CD4-positive, alpha-beta T cell treated with Interleukin-15 for 1 hour (primary cell): ENCODE results near the gene MPV17L2.
A peak's percentile ranks its signal among the peaks of the same experiment; 100 is the strongest.
"Not testable (repeated sequence)": the region's sequence is repeated elsewhere in the genome, so short reads cannot be mapped to it uniquely, and the experiment has no call there.

ENCODE experiments used
- DNase-seq: peaks from one replicate; pipeline ENCODE4 v3.0.0-alpha.2; 2020

MPV17L2 gene

GRCh38 chr19:18192673-18193387, at the start of gene MPV17L2:
Gene MPV17L2 (plus strand): TSS chr19:18193218. CDS start chr19:18193282, 64 bp downstream.
- DNase-seq, result peak; percentile 100

- no peak for DNase-seq
These were observed 49.1 kb upstream of the MPV17L2 start for GRCh38 chr19:18143902-18144301.

DNA sequence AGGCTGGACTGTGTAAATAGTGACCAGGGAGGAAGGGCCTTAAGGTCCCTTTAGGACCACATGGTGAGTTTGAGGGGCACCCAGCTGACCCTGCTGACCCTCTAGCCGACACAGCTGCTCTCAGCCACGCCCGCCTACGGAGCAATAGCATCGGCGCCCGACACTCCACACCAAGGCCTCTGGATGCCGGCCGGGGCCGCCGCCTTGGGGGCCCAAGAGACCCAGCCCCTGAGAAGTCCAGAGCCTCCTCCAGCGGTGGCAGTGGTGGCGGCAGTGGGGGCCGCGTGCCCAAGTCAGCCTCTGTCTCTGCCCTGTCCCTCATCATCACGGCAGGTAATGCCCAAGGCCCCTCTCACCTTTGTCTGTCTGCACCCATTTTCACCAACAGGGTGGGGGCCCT, 48.7 kb upstream of the MPV17L2 start:
- DNase-seq, result no peak

DNA sequence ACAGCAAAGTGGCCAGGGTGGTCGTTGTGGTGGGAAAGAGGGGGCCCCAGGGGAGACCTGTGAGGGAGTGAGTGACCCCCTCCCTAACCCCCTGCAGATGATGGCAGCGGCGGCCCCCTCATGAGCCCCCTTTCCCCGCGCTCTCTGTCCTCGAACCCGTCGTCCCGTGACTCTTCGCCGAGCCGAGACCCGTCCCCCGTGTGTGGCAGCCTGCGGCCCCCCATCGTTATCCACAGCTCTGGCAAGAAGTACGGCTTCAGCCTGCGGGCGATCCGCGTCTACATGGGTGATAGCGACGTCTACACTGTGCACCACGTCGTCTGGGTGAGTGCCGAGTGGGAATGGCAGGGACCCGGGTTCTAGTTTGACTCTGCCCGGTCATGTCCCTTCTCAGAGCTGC, 48.1 kb upstream of the MPV17L2 start:
- no peak for DNase-seq

DNA sequence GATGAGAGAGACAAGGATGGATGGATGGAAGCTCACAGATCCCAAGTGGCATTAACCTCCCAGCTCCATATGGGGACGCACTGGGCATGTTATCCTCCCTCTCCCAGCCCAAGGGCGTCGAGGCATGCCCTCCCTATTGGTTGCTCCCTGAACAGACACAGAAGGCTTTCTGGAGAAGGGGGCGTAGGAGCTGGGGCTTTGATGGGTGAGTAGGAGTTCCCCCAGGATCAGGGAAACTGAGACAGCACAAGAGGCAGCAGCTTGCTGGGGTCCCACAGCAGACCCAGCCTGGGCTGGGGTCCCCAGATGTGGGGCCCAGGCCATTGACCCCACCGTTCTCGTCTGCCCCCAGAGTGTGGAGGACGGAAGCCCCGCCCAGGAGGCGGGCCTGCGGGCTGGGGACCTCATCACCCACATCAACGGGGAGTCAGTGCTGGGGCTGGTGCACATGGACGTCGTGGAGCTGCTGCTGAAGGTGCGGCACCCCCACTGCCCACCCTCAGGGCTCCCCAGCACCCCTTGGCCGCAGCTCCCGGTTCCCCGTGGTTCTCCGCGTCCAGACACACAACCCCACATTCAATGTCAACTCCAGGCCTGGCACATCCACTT, 47.5 kb upstream of the MPV17L2 start:
- DNase-seq, result no peak

- DNase-seq, result no peak
These were observed 45.6 kb upstream of the MPV17L2 start for GRCh38 chr19:18147396-18147795.

DNA sequence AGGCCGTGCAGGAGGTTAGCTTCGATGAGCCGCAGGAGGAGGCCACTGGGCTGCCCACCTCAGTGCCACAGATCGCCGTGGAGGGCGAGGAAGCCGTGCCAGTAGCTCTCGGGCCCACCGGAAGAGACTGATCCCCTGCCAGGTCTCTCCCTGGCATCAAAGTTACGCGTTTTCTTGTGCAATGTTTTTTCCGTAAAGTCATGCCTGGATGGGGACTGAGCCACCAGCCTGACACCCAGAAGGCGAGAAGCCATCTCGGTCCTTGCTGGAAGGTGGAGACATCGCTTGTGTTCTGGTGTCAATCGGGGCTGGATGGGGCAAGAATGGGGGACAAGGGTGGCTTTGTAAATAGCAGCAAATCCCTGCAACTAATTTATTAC, 43.4 kb upstream of the MPV17L2 start:
- DNase-seq, result no peak

- DNase-seq, result no peak
These were observed 42.0 kb upstream of the MPV17L2 start for GRCh38 chr19:18150776-18151624.

DNA sequence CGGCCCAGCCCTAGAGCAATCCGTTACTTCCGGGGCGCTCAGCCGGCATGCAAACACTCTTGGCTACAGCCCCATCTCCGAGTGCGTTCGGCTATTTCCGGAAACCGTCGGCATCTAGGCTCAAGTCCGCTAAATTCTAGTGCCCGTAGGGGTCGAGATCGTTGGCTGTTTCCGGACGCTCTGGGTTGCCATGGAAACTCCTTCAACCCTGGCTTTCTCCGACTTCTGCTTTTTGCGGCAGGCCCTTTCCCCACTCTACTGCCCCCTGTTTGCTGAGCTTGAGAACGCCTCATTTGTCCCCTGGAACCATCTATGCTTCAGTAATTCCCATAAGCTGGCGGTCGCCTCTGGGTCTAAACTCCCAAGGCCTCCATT, 40.6 kb upstream of the MPV17L2 start:
- peak; percentile 99 for DNase-seq

- DNase-seq, result peak; percentile 99
These were observed 40.0 kb upstream of the MPV17L2 start, which contains the start of gene PIK3R2 for GRCh38 chr19:18152817-18153555. Gene PIK3R2 (plus strand): TSS chr19:18153163. CDS start chr19:18155880, 2,717 bp downstream.

DNA sequence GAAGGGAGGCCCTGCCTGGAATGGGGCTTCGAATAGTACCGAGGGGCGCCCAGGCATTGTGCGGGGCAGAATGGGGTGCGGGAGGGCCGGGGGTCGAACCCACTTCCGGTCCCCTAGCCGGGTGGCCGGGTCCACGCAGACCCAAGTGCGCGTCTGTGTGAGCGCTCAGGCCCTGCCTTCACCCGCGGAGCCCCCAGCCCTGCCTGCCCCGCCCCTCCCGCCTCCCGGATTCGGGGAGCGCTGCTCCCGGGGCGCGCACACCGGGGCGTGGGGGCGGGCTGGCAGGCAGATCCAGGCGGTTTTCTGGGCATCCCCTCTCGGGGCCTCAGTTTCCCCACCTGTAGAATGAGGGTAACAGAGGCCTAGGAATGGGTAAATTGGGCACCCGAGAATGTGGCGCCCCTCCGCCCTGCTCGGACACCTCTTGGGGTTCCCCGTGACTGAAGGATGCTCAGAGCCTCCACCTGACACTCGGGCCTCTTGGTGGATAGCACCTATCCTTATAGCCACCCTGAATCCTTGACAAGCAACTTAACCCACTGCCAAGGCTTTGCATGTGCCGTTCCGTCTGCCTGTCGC, 39.4 kb upstream of the MPV17L2 start:
- no peak for DNase-seq

DNA sequence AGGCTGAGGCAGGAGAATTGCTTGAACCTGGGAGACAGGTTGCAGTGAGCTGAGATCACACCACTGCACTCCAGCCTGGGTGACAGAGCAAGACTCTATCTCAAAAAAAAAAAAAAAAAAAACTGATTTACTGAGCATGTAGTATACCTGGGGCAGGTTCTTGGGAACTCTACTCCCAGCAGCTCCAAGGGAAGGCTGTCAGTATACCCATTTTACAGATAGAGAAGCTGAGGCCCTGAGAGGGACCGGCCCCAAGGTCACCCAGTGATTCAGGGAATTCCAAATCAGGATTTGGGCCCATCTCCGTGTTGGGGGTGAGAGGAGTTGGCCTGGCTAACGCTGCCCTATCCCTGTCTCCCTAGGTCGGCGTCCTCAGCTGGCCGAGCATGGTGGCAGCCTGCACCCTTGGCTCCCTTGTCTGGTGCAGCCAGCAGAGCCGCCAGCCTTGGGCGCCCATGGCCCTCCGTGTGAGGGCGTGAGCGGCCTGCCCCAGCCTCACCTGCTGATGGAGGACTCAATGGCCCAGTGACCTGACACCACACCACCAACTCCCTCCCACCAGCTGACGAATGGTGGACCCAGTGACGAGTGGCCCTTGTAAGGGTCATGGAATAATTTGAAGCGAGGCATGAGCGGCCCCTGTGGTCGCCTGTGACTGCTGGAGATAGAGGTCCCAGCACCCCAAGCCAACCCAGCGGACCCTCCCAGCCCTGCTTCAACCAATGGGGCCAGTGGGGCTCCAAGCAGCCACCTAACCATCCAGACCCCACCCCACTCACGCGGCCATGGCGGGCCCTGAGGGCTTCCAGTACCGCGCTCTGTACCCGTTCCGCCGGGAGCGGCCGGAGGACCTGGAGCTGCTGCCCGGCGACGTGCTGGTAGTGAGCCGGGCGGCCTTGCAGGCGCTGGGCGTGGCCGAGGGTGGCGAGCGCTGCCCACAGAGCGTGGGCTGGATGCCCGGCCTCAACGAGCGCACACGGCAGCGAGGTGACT, 37.6 kb upstream of the MPV17L2 start:
- no peak for DNase-seq

- no peak for DNase-seq
These were observed 36.8 kb upstream of the MPV17L2 start for GRCh38 chr19:18156268-18156667.

GRCh38 chr19:18156841-18157464, 36.1 kb upstream of the MPV17L2 start:
- DNase-seq, result no peak

DNA sequence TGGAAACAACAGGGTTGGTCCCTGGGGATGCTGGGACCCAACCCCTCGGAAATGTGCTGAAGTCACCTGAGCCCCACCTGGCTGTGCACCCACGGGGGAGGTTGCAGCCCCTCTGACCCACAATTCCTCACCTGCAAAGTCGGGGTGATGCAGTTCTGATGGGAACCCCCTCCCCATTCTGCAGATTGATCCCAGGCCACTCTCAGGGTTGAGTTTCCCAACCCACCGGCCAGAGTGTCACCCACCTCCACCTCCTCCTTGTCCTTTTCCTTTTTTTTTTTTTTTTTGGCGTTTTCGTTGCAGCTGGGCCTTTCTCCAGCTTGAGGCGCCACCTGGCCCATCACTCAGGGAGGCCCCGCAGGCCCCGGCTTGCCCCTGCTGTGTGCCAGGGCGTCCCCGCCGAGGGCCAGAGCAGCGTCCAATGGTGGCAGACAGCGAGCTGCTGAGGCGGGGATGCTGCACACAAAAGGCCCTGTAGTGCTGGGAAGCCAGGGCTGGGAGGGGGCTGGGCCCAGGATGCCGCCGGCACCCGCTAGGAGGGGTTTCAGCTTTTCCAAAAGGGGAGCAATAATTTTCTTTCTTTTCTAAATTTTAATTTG, 35.5 kb upstream of the MPV17L2 start:
- no peak for DNase-seq

- DNase-seq, result no peak
These were observed 34.6 kb upstream of the MPV17L2 start for GRCh38 chr19:18158467-18158866.

GRCh38 chr19:18159059-18159616, 33.9 kb upstream of the MPV17L2 start:
- not testable (repeated sequence) for DNase-seq

- DNase-seq, result no peak
These were observed 33.2 kb upstream of the MPV17L2 start for GRCh38 chr19:18159810-18160209.

GRCh38 chr19:18160493-18160970, 32.5 kb upstream of the MPV17L2 start:
- DNase-seq, result no peak
